Measurements from ENCODE around the gene GNAT2. TPM values are rescaled to one million over a fixed set of nuclear protein-coding genes. Genes with fewer than 3 reads are reported as not detected.

The GNAT2 gene
- total and polyA plus RNA-seq, 3 donors from 2014 or later, result 2.8 to 4.1 (median 3.0) TPM

GRCh38 chr1:109605381-109605780, 14.0 kb downstream of the GNAT2 start:
- DNase-seq, result no peak
- TF ChIP-seq CTCF (IDR thresholded peaks at IDR 0.05), result no peak
- TF ChIP-seq POLR2A (IDR thresholded peaks at IDR 0.05), result no peak
- Histone ChIP-seq H3K9me3 (no peaks in the 10 kb centered on the region), H3K4me1 (no peaks in the 10 kb centered on the region), H3K27me3 (no peaks in the 10 kb centered on the region), H3K27ac (no peak overlapping the region), H3K4me3 (no peak overlapping the region), H3K36me3 (ENCODE audit: low read depth, missing control alignments) (no peaks in the 10 kb centered on the region)
- WGBS, 2 donors, result 86 to 100% methylated on average over 1 of the region's 1 CpG
- intact Hi-C loops (cut with DNase I; ENCODE audit: low total_unique reads), result no loop called here

- WGBS, 2 donors, result 97% methylated on average over 3 of the region's 3 CpGs
- intact Hi-C loops (cut with DNase I; ENCODE audit: low total_unique reads), result no loop called here
These were observed 16.2 kb downstream of the GNAT2 start for GRCh38 chr1:109603229-109603628.

GRCh38 chr1:109598655-109599054, 20.8 kb downstream of the GNAT2 start:
- H3K27ac ChIP-seq, result no peak overlapping the region
- H3K4me3 ChIP-seq, result no peak overlapping the region
- H3K27me3 ChIP-seq, result no peaks in the 10 kb centered on the region
- intact Hi-C loops (cut with DNase I; ENCODE audit: low total_unique reads), result no loop called here
- 74 to 79% methylated on average over 5 of the region's 5 CpGs for WGBS, 2 donors
- H3K9me3 ChIP-seq, result no peaks in the 10 kb centered on the region
- DNase-seq, result no peak
- no peaks in the 10 kb centered on the region for H3K4me1 ChIP-seq
- no peaks in the 10 kb centered on the region for H3K36me3 ChIP-seq (ENCODE audit: low read depth, missing control alignments)
- no peak for TF ChIP-seq CTCF (IDR thresholded peaks at IDR 0.05)

More at GRCh38 chr1:109603229-109603628, 16.2 kb downstream of the GNAT2 start:
- DNase-seq, result no peak
- no peak for TF ChIP-seq CTCF (IDR thresholded peaks at IDR 0.05)
- TF ChIP-seq POLR2A (IDR thresholded peaks at IDR 0.05), result no peak
- Histone ChIP-seq H3K4me3 (no peak overlapping the region), H3K36me3 (ENCODE audit: low read depth, missing control alignments) (no peaks in the 10 kb centered on the region), H3K27me3 (no peaks in the 10 kb centered on the region), H3K4me1 (no peaks in the 10 kb centered on the region), H3K27ac (no peak overlapping the region), H3K9me3 (no peaks in the 10 kb centered on the region)

- Histone ChIP-seq H3K27me3 (no peaks in the 10 kb centered on the region), H3K4me1 (no peaks in the 10 kb centered on the region), H3K36me3 (ENCODE audit: low read depth, missing control alignments) (no peaks in the 10 kb centered on the region), H3K27ac (no peak overlapping the region), H3K9me3 (no peaks in the 10 kb centered on the region), H3K4me3 (no peak overlapping the region)
- DNase-seq, result no peak
- intact Hi-C loops (cut with DNase I; ENCODE audit: low total_unique reads), result no loop called here
- 79 to 86% methylated on average over 1 of the region's 1 CpG for WGBS, 2 donors
- TF ChIP-seq CTCF (IDR thresholded peaks at IDR 0.05) (no peak), POLR2A (IDR thresholded peaks at IDR 0.05) (no peak)
These were observed 21.3 kb downstream of the GNAT2 start for GRCh38 chr1:109598156-109598555.

GRCh38 chr1:109595531-109595930, 23.9 kb downstream of the GNAT2 start:
- Histone ChIP-seq H3K4me1 (no peaks in the 10 kb centered on the region), H3K27ac (no peak overlapping the region), H3K27me3 (no peaks in the 10 kb centered on the region), H3K36me3 (ENCODE audit: low read depth, missing control alignments) (no peaks in the 10 kb centered on the region), H3K4me3 (no peak overlapping the region), H3K9me3 (no peaks in the 10 kb centered on the region)
- no peak for TF ChIP-seq CTCF (IDR thresholded peaks at IDR 0.05)
- no peak for TF ChIP-seq POLR2A (IDR thresholded peaks at IDR 0.05)
- DNase-seq, result no peak
- intact Hi-C loops (cut with DNase I; ENCODE audit: low total_unique reads), result no loop called here
- 87 to 94% methylated on average over 2 of the region's 2 CpGs for WGBS, 2 donors
